Glutamatergic neuron (in vitro differentiated cells): Measurements from ENCODE around the gene CDIPT. TPM values are rescaled to one million over a fixed set of nuclear protein-coding genes. Genes with fewer than 3 reads are reported as not detected.

Experiments used
- DNase-seq: peaks from one replicate; pipeline ENCODE4 v3.0.0; 2022
- H3K27ac Mint-ChIP-seq: one replicate; pipeline ENCODE4 v1.8.0; 2020; ENCODE audit warnings: mild to moderate bottlenecking, mixed read lengths, inconsistent platforms; ENCODE audit not compliant: unreplicated experiment
- H3K27me3 Mint-ChIP-seq: one replicate; pipeline ENCODE4 v1.8.0; 2020; ENCODE audit warnings: mild to moderate bottlenecking, moderate library complexity, mixed read lengths, inconsistent platforms; ENCODE audit not compliant: unreplicated experiment
- H3K36me3 Mint-ChIP-seq: one replicate; pipeline ENCODE4 v1.8.0; 2020; ENCODE audit warnings: mild to moderate bottlenecking, mixed read lengths, inconsistent platforms; ENCODE audit not compliant: unreplicated experiment
- H3K4me1 Mint-ChIP-seq: one replicate; pipeline ENCODE4 v1.8.0; 2020; ENCODE audit warnings: mild to moderate bottlenecking, low read depth, mixed read lengths, inconsistent platforms; ENCODE audit not compliant: unreplicated experiment
- H3K4me3 Mint-ChIP-seq: one replicate; pipeline ENCODE4 v1.8.0; 2020; ENCODE audit warnings: mild to moderate bottlenecking, mixed read lengths, inconsistent platforms; ENCODE audit not compliant: unreplicated experiment
- H3K9me3 Mint-ChIP-seq: one replicate; pipeline ENCODE4 v1.8.0; 2020; ENCODE audit warnings: mild to moderate bottlenecking, moderate library complexity, mixed read lengths, inconsistent platforms; ENCODE audit not compliant: unreplicated experiment
- total RNA-seq: library from RNA; stranded (reverse); fragmentation: NEBNext Ultra II Directional; extraction: Animal tissue kit (Norgen Biotek cat#: 25700); gene quantifications from one replicate; pipeline ENCODE4 v1.2.1, GENCODE V29; 2021; ENCODE audit not compliant: unreplicated experiment
- TF ChIP-seq, protein P1 (sequence below): fragments of 200-600 bp; sonication (generic); IDR thresholded peaks from one replicate; pipeline ENCODE4 v1.5.0; 2021; ENCODE audit not compliant: partially characterized antibody, unreplicated experiment

CDIPT gene
- total RNA-seq, 1 donor from 2014 or later: 71.0 TPM

DNA sequence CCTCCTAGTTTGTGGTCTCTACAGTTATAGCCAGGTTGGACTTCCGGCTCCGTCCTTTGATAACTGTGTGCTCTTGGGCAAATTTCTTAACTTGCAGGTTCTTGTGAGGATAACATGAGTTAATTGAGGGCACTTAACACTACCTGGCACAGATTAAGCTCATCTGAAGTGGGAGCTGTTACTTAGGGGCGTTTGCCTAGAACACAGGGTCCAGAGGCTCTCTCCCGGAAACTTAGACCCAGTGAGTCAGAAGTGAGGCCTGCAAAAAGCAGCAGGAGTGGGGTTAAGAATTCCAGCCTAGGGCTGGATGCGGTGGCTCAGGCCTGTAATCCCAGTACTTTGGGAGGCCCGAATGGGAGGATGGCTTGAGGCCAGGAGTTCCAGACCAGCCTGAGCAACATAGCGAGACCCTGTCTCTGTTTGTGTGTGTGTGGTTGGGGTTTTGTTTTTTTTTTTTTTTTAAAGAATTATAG lies 41.3 kb downstream of the CDIPT start:
- peaks cover 16% of the 10 kb centered on the region for H3K9me3 Mint-ChIP-seq
- peak overlapping the region; percentile 93 for H3K27ac Mint-ChIP-seq
- no peaks in the 10 kb centered on the region for H3K36me3 Mint-ChIP-seq
- H3K27me3 Mint-ChIP-seq: peaks cover 18% of the 10 kb centered on the region
- peak overlapping the region; percentile 91 for H3K4me3 Mint-ChIP-seq
- TF ChIP-seq, protein P1, sequence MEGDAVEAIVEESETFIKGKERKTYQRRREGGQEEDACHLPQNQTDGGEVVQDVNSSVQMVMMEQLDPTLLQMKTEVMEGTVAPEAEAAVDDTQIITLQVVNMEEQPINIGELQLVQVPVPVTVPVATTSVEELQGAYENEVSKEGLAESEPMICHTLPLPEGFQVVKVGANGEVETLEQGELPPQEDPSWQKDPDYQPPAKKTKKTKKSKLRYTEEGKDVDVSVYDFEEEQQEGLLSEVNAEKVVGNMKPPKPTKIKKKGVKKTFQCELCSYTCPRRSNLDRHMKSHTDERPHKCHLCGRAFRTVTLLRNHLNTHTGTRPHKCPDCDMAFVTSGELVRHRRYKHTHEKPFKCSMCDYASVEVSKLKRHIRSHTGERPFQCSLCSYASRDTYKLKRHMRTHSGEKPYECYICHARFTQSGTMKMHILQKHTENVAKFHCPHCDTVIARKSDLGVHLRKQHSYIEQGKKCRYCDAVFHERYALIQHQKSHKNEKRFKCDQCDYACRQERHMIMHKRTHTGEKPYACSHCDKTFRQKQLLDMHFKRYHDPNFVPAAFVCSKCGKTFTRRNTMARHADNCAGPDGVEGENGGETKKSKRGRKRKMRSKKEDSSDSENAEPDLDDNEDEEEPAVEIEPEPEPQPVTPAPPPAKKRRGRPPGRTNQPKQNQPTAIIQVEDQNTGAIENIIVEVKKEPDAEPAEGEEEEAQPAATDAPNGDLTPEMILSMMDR: no peak
- H3K4me1 Mint-ChIP-seq: peaks cover 39% of the 10 kb centered on the region
- DNase-seq: no peak

DNA sequence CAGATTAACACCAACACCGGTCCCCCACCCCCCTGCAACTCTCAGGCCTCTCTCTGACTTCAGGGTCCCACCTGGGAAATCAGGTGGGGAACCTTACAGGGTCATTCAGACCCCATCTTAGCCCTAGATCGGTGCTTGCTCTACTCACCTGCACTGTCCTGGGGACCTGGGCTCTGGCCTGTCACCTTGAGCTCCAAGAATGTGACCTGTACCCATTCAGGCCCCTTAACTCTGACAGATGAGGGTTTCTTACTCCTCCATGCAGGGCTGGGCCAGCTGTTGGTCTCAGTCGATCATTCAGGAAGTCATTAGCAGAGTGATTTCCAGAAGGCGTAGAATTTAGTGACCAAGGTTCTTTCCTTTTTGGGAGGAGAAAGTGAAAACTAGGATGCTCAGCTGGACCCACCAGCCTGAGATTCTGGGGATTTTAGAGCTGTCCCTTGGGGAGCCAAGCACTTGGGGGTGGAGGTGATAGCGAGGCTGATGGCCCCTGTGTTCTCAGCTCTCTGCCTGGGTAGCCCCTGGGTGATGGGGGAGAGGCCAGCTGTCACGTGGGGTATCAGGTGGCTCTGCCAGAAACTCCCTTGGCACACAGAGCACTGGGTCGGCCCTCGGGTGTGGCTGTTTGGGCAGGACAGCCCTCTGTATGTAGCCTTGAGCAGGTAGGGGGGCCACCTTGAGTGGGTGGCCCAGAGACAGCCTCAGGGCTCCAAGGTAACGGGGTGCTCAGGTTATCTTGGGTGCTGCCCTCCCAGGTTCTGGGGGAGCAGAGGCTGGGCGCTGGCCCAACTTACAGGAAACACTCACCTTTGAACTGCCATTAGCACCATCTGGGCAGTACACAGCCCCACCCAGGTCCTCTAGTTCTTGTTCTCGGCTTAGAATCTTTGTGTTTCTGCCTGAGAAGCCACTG lies 42.0 kb downstream of the CDIPT start:
- peaks cover 17% of the 10 kb centered on the region for H3K27me3 Mint-ChIP-seq
- peak overlapping the region; percentile 93 for H3K27ac Mint-ChIP-seq
- DNase-seq: no peak
- H3K4me1 Mint-ChIP-seq: peaks cover 38% of the 10 kb centered on the region
- peak overlapping the region; percentile 91 for H3K4me3 Mint-ChIP-seq
- H3K9me3 Mint-ChIP-seq: peaks cover 16% of the 10 kb centered on the region
- H3K36me3 Mint-ChIP-seq: no peaks in the 10 kb centered on the region
- TF ChIP-seq, protein P1: no peak

DNA sequence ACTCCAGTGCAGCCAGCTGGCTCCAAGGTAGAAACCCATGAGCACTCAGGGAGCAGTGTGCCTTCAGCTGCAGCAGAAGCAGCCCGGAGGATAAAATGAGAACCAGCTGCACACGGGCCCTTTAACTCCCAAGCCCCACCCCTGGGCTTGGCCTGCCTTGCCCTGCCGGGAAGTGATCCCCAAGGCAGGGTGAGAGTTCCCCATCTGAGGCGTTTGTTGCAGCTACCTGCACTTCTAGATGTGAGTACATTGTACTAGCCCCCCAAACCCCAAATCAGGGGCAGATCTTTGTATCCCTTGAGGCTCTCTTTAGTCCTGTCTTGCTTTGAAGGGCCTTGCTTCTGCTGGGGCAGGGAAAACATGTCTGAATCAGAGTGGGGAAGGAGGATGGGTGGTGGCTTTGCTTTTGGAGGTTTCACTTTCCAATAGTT lies 42.7 kb downstream of the CDIPT start, which contains the start of gene MVP:
TSS of gene MVP (plus strand) at position 192 of the 431 bp plus-strand sequence. CDS start 10,088 bp downstream, outside the sequence.
- H3K27ac Mint-ChIP-seq: peak within 1 kb of the TSS; percentile 93

DNA sequence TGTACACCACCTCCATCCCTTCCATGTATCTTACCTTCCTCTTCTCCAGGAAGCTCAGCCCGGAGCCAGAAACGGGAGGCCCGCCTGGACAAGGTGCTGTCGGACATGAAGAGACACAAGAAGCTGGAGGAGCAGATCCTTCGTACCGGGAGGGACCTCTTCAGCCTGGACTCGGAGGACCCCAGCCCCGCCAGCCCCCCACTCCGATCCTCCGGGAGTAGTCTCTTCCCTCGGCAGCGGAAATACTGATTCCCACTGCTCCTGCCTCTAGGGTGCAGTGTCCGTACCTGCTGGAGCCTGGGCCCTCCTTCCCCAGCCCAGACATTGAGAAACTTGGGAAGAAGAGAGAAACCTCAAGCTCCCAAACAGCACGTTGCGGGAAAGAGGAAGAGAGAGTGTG lies 43.5 kb downstream of the CDIPT start:
- TF ChIP-seq, protein P1: no peak
- Mint-ChIP-seq H3K27ac (peak overlapping the region; percentile 93), H3K4me1 (peaks cover 33% of the 10 kb centered on the region), H3K9me3 (peaks cover 16% of the 10 kb centered on the region), H3K27me3 (peaks cover 19% of the 10 kb centered on the region), H3K4me3 (peak overlapping the region; percentile 91), H3K36me3 (no peaks in the 10 kb centered on the region)
- DNase-seq: no peak

More for the DNA sequence above, 42.7 kb downstream of the CDIPT start, which contains the start of gene MVP:
- Mint-ChIP-seq H3K4me1 (peaks cover 33% of the 10 kb centered on the region), H3K36me3 (no peaks in the 10 kb centered on the region), H3K27me3 (peaks cover 18% of the 10 kb centered on the region), H3K9me3 (peaks cover 15% of the 10 kb centered on the region), H3K4me3 (peak within 1 kb of the TSS; percentile 91)
- DNase-seq: peak; percentile 57
- TF ChIP-seq, protein P1: no peak

DNA sequence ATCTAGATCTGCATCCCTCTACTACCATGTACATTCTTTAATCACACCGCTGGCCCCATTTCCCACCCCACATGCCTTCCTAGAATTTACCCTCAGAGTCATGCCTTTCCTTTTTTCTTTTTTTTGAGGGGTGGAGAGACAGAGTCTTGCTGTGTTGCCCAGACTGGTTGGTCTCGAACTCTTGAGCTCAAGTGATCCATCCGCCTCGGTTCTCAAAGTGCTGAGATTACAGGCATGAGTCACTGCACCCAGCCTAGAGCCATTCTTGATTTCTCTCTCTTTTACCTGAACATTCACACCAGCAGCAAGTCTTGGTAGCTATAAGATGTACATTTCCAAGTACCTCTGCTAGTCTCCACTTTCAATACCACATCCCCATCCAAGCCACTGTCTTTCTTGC lies 44.9 kb downstream of the CDIPT start:
- Mint-ChIP-seq H3K27me3 (peaks cover 23% of the 10 kb centered on the region), H3K4me3 (peak overlapping the region; percentile 74), H3K36me3 (no peaks in the 10 kb centered on the region), H3K4me1 (peaks cover 39% of the 10 kb centered on the region), H3K9me3 (peaks cover 20% of the 10 kb centered on the region), H3K27ac (no peak overlapping the region)
- no peak for DNase-seq
- TF ChIP-seq, protein P1: no peak
